Measurements from ENCODE around the gene ERRFI1. TPM values are rescaled to one million over a fixed set of nuclear protein-coding genes. Genes with fewer than 3 reads are reported as not detected.

Gene ERRFI1
- total RNA-seq, 1 donor from 2014 or later: 44.8 TPM

DNA sequence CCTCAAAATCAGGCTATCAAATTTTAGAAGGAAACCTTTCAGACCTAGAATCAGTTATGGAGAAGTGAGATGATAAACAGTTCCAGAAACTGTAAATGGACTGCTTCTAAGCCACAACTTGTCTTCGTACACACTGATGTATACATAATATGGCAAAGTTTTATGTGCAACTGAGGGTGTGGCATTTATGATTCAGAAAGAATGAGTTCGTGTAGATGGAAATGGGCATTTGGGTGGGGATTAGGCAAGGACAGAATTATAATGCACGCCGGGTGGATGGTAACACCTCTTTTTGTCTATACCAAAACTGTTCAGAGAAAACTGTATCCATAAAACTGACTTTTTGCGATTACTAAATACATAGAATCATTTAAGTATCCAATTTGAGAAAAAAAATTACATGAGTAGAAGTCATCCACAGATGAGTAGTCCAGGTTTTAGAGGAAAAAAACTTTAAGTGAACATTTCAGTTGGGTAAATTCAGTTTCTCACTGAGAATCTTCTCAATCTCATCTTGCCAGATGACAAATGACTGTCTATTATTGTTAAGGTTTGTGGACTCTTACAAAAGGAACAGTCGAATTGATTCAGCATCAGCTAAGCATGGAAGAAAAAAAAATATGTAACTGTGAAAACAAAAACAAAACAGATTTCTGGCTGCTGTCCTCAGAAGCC is 22.5 kb downstream of the ERRFI1 start:
- H3K4me1 ChIP-seq: peaks cover 12% of the 10 kb centered on the region

DNA sequence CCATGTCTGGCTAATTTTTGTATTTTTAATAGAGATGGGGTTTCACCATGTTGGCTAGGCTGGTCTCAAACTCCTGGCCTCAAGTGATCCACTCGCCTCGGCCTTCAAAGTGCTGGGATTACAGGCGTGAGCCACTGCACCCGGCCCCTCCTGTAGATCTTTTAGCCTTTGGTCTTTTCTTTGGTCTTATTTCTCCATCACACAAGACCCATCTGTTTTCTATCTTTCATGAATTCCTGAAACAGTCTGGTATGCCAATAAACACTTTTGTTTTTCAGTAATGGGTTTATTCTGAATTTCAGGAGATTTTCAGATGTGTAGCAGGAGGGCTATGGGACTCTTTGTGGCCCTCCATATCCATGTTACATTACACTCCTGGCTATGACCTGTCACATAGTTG is 23.2 kb downstream of the ERRFI1 start:
- Histone ChIP-seq H3F3A (ENCODE audit: low read depth) (no peaks in the 10 kb centered on the region), H3K9ac (no peak overlapping the region), H3K4me3 (no peak overlapping the region), H2AFZ (replicated peaks) (no peak overlapping the region), H3K4me1 (peaks cover 12% of the 10 kb centered on the region), H3K79me2 (ENCODE audit: low read depth) (no peaks in the 10 kb centered on the region), H3K27me3 (no peaks in the 10 kb centered on the region), H3K4me2 (no peak overlapping the region), H4K20me1 (ENCODE audit: low read depth) (no peaks in the 10 kb centered on the region), H3K36me3 (no peaks in the 10 kb centered on the region), H3K9me3 (ENCODE audit: low read depth) (no peaks in the 10 kb centered on the region), H3K27ac (no peak overlapping the region)
- Mint-ChIP-seq H3K4me3 (no peak overlapping the region), H3K4me1 (peaks cover 14% of the 10 kb centered on the region), H3K36me3 (peaks cover 4% of the 10 kb centered on the region), H3K9me3 (no peaks in the 10 kb centered on the region), H3K27ac (no peak overlapping the region), H3K27me3 (ENCODE audit: insufficient read depth, low read depth) (no peaks in the 10 kb centered on the region)
- no peak for TF ChIP-seq EZH2 (IDR thresholded peaks at IDR 0.05)
- TF ChIP-seq EZH2phosphoT487 (IDR thresholded peaks at IDR 0.05): no peak
- TF ChIP-seq CTCF (IDR thresholded peaks at IDR 0.05): no peak
- DNase-seq (ENCODE audit: low spot score): no peak

More for the DNA sequence above, 22.5 kb downstream of the ERRFI1 start:
- H3K9ac ChIP-seq: no peak overlapping the region
- no peak for DNase-seq (ENCODE audit: low spot score)
- no peak overlapping the region for H3K27ac Mint-ChIP-seq
- no peaks in the 10 kb centered on the region for H3K27me3 ChIP-seq
- no peaks in the 10 kb centered on the region for H3K36me3 ChIP-seq
- no peaks in the 10 kb centered on the region for H3K9me3 Mint-ChIP-seq
- no peaks in the 10 kb centered on the region for H3F3A ChIP-seq (ENCODE audit: low read depth)
- no peaks in the 10 kb centered on the region for H4K20me1 ChIP-seq (ENCODE audit: low read depth)
- H3K9me3 ChIP-seq (ENCODE audit: low read depth): no peaks in the 10 kb centered on the region
- H3K79me2 ChIP-seq (ENCODE audit: low read depth): no peaks in the 10 kb centered on the region
- no peak overlapping the region for H3K27ac ChIP-seq
- H3K36me3 Mint-ChIP-seq: peaks cover 3% of the 10 kb centered on the region
- no peak overlapping the region for H3K4me3 ChIP-seq
- H3K4me3 Mint-ChIP-seq: no peak overlapping the region
- peaks cover 14% of the 10 kb centered on the region for H3K4me1 Mint-ChIP-seq
- H2AFZ ChIP-seq (replicated peaks): no peak overlapping the region
- H3K27me3 Mint-ChIP-seq (ENCODE audit: insufficient read depth, low read depth): no peaks in the 10 kb centered on the region
- no peak for TF ChIP-seq CTCF (IDR thresholded peaks at IDR 0.05)
- TF ChIP-seq EZH2phosphoT487 (IDR thresholded peaks at IDR 0.05): no peak
- TF ChIP-seq EZH2 (IDR thresholded peaks at IDR 0.05): no peak
- H3K4me2 ChIP-seq: no peak overlapping the region

- Histone ChIP-seq H3K4me3 (no peak overlapping the region), H4K20me1 (ENCODE audit: low read depth) (no peaks in the 10 kb centered on the region), H3K27me3 (no peaks in the 10 kb centered on the region), H3K9ac (no peak overlapping the region), H2AFZ (replicated peaks) (no peak overlapping the region), H3K9me3 (ENCODE audit: low read depth) (no peaks in the 10 kb centered on the region), H3F3A (ENCODE audit: low read depth) (no peaks in the 10 kb centered on the region), H3K4me1 (peaks cover 12% of the 10 kb centered on the region), H3K79me2 (ENCODE audit: low read depth) (no peaks in the 10 kb centered on the region), H3K27ac (no peak overlapping the region), H3K36me3 (no peaks in the 10 kb centered on the region), H3K4me2 (no peak overlapping the region)
- Mint-ChIP-seq H3K4me3 (no peak overlapping the region), H3K4me1 (peaks cover 14% of the 10 kb centered on the region), H3K36me3 (peaks cover 6% of the 10 kb centered on the region), H3K27ac (peak overlapping the region; percentile 76), H3K9me3 (peaks cover 2% of the 10 kb centered on the region), H3K27me3 (ENCODE audit: insufficient read depth, low read depth) (no peaks in the 10 kb centered on the region)
- no peak for DNase-seq (ENCODE audit: low spot score)
- TF ChIP-seq EZH2 (IDR thresholded peaks at IDR 0.05) (no peak), EZH2phosphoT487 (IDR thresholded peaks at IDR 0.05) (no peak)
Observed at GRCh38 chr1:8002329-8002910, 23.7 kb downstream of the ERRFI1 start.

GRCh38 chr1:7995437-7995836 is 30.7 kb downstream of the ERRFI1 start:
- no peak for DNase-seq (ENCODE audit: low spot score)
- Histone ChIP-seq H3K36me3 (no peaks in the 10 kb centered on the region), H3K4me2 (no peak overlapping the region), H3K9me3 (ENCODE audit: low read depth) (no peaks in the 10 kb centered on the region), H3K27ac (no peak overlapping the region), H4K20me1 (ENCODE audit: low read depth) (no peaks in the 10 kb centered on the region), H3F3A (ENCODE audit: low read depth) (no peaks in the 10 kb centered on the region), H3K4me1 (no peaks in the 10 kb centered on the region), H3K79me2 (ENCODE audit: low read depth) (no peaks in the 10 kb centered on the region), H3K9ac (no peak overlapping the region), H3K27me3 (no peaks in the 10 kb centered on the region), H3K4me3 (no peak overlapping the region), H2AFZ (replicated peaks) (no peak overlapping the region)
- TF ChIP-seq EZH2phosphoT487 (IDR thresholded peaks at IDR 0.05): no peak
- no peak for TF ChIP-seq CTCF (IDR thresholded peaks at IDR 0.05)
- no peak for TF ChIP-seq EZH2 (IDR thresholded peaks at IDR 0.05)
- H3K9me3 Mint-ChIP-seq: peaks cover 2% of the 10 kb centered on the region
- H3K27ac Mint-ChIP-seq: no peak overlapping the region
- peaks cover 2% of the 10 kb centered on the region for H3K27me3 Mint-ChIP-seq (ENCODE audit: insufficient read depth, low read depth)
- H3K4me1 Mint-ChIP-seq: peaks cover 3% of the 10 kb centered on the region
- no peak overlapping the region for H3K4me3 Mint-ChIP-seq
- H3K36me3 Mint-ChIP-seq: peaks cover 10% of the 10 kb centered on the region
